ENCODE measurements around the gene BBIP1.

BBIP1 gene

DNA sequence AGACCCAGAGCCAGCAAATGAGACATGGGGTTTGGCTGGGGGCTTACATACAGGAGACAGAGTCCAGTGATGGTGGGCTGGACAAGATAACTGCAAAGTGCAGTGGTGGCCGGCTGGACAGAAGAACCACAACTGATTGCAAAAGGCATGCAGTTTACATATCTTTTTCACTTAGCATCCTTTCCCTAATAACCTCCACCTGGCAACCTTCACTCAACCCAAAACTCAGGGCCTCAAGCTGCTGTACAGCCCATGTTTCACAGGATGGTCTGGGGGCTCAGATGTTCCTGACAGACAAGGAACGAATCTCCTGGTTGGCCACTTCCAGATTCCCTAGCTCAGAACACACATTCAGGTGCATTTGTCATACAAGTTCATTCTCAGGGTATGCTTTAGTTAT, 55.0 kb downstream of the BBIP1 start:
- no peak for DNase-seq (ENCODE audit: low read depth in 2 of 2)

GRCh38 chr10:110863361-110863760, 55.6 kb downstream of the BBIP1 start:
- DNase-seq (ENCODE audit: low read depth in 2 of 2) = peak in 1 of 2 experiments; percentile 38

DNA sequence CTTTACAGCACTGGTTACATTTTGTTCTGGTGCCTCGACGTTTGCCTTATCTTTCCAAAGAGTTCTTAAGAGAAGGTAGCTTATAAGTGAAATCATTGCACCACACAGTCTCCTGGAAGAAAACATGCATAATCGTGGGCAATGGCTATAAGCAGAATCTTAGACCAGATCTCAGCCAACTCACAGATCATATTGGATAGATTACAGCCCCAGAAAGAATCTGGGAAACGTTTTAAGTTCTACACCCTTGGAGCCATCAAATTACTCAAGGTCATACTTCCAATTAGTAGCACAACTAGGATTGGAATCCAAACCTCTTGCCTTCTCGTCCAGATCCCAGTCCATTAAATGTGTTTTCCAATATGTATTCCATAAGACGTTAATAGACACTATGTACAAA, 56.0 kb downstream of the BBIP1 start:
- DNase-seq (ENCODE audit: low read depth in 2 of 2) = no peak

DNA sequence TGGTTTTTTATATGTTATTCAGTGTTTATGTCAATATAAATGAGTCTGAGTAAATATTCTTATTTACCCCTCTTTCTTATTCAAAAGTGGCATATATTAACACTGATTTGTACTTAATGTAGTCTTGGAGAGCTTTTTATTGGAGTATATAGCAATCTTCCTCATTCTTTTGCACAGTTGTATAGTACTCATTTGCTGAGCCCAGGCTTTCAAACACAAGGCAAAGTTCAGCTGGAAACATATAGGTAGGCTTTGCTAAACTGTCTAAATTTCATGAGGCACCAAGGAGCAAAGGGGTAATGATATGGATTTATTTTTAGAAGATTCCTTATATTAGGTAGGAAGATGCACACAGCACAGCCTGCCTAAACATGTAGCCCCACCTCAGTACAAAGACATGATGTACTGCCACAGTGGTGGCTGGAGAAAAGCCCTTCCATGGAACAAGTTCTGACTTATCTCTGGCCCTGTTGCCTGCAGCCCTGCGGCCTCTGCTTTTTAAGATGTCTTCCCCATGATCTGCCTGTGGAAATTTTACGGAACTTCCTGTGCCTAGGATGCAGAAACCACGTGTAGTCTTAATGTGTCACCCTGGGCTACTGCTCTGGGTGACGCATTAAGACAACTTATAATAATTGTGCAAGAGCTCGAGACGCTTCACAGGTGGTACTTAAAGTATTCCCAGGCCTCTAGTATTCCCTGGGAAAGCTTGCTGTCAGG, 56.9 kb downstream of the BBIP1 start:
- DNase-seq (ENCODE audit: low read depth in 2 of 2) = no peak

DNA sequence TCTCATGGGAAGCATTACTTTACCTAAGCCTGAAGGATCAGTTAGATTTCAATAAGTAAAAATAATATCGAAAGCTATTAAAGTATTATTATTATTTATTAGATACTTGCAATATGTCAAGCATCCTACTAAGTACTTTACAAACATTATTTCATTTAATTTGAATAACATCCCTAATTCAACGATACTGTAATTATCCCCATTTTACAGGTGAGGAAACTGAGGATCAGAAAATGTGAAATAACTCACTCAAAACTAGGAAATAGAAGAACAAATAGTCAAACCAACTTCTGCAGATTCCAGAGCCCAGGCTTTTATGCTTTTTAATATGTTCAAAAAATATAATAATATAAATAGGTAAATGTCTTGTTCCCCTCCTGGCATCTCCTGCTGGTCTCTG, 57.5 kb downstream of the BBIP1 start:
- DNase-seq (ENCODE audit: low read depth in 2 of 2) = no peak

DNA sequence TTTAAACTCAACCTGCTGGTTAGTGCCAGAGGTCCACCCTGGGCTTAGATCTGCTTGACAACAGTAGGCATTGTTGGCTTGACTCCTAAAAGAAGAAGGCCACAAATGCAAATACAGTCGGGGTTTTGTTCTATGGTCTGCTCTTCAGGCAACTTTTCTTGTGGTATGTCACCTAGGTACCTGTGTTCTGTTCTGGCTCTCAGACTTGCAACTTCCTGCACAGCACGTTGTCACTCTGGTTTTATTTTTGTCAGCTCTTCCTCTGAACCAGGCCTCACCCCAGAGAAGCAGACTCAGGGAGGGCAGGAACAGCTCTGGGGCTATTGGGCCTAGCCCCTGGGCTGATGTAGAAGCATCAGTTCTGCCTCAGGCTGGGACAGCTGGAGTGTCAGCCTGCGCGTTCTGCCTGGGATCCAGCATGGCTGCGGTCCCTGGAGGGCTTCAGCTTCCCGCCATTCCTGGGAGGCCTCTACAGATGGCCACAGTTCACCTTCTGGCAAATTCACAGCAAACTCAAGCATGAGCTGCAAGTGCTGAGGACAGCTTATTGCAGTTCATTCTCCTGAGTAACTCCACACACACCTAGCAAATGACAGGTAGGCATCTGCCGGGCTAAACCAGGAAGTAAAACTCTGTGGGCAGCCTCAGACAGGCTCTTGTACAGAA, 58.3 kb downstream of the BBIP1 start:
- no peak for DNase-seq (ENCODE audit: low read depth in 2 of 2)

GRCh38 chr10:110859973-110860376, 59.0 kb downstream of the BBIP1 start:
- peak; percentile 92 to 93 for DNase-seq (ENCODE audit: low read depth in 2 of 2)

DNA sequence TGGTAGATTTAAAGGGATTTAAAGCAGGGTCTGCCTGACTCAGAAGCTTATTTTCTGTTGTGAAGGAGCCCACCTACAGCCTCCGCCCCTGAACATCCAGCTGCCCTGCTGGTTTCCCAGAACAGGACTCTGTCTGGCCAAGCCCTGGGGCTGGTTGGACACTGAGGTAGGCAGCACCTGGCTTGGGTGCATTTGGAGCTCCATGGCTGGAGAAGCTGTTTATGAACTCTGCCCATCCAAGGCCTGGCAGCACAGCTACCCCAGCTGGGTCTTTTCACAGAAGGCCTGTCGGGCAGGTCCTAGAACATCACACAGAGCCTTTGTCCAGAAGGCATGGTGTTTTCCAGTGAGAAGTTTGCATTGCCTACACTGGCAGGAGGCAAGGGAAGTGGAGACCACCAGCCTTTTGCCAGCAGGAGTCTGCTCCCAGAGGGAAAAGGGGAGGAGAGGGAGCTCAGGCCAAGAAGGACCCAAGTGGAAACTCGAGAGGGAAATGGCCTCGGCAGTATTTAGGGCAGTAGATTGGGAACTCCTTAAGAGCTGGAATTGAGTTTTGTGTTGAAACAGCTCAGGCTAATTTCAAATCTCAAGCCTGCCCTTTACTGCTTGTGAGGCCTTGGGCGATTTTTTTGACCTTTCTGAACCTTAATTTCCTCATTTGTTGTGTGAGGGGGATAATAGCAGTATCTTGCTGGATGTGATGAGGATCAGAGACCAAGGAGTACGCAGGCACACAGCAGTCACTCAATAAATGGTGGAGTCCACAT, 59.6 kb downstream of the BBIP1 start:
- DNase-seq (ENCODE audit: low read depth in 2 of 2) = no peak

DNA sequence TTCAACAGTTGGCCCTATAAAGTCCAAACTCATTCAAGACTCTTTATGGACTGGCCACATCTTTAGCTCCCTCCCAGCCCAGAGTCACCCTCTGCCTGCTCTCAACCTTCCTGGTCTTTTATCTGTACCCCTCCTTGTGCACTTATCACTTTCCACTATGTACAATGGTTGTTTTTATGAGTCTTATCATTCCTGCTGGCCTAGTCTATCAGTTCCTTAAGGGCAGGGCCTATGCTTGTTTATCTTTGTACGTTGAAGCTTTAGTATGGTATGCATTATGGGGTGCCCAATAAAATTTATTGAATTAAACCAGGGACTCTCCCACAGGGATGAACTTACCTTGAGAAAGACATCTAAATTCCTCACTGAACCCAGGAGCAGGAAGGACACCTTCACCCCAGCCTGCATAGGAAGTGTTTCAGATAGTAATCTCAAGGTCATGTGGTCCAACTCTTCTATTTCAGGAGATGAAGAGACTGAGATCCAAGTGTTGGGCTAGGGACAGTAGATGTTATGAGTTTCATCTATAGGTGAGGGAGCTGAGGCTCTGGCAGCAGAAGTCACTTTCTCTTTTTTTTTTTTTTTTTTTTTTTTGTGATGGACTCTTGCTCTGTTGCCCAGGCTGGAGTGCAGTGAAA, 60.6 kb downstream of the BBIP1 start:
- DNase-seq (ENCODE audit: low read depth in 2 of 2) = no peak

DNA sequence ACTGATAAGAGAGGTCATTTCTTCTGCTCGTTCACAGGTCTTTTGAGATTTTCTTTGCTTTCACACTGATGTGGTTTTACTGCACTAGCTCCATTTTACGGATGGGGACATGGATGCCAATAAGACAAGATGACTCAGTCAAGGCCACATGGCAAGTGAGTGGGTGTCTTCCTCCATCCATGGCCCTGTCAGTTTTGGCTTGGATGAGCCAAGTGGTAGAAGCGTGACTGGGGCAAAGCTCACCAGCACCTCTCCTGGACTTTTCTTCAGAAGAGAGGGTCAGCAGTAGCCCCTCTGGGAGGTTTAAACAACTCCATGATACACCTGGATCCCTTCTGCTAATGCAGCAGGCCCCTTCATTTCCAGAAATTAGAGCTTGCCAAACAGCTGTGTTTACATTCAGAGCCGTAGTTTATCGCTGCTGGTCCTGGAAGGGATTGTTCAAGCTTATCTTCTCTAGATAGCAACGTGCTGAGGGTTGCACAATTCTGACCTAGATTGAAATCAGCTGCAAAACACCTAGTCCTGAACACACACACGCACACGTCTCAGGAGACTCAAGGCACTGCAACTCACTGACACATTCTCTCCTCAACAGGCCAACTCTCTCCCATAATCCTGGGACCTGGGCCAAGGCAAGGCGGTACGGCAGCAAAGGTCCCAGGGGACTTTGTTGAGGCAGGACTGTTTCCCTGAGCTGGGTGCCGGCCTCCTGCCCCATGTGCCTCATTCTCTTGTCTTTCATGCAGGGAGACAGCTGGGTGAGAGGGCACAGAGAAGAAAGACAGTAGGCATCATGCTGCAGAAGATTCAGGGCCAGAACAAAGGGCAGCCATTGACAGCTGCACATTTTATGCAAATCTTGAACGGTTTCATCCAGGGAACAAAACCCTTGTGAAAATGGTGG, 61.5 kb downstream of the BBIP1 start:
- no peak for DNase-seq (ENCODE audit: low read depth in 2 of 2)

GRCh38 chr10:110853921-110854605, 64.9 kb downstream of the BBIP1 start:
- no peak for DNase-seq (ENCODE audit: low read depth in 2 of 2)

DNA sequence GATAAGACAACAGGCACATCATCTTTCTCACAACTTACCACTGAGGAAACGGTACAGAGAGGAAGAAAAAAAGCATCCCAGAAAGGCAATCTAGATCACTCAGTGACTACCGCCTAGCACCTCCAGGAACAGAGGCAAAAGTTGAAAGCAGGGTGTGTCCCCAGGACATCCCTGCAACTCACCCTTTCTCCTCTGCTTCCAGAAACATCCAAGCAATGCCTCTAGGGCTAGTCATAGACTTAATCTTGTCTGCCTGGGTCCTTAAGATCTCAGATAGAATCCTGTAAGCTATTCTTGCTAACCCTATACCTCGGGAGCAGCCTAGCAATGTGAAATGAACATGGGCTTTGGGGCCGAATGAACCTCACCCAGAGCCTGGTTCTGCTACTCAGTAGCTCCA, 66.0 kb downstream of the BBIP1 start:
- no peak for DNase-seq (ENCODE audit: low read depth in 2 of 2)

DNA sequence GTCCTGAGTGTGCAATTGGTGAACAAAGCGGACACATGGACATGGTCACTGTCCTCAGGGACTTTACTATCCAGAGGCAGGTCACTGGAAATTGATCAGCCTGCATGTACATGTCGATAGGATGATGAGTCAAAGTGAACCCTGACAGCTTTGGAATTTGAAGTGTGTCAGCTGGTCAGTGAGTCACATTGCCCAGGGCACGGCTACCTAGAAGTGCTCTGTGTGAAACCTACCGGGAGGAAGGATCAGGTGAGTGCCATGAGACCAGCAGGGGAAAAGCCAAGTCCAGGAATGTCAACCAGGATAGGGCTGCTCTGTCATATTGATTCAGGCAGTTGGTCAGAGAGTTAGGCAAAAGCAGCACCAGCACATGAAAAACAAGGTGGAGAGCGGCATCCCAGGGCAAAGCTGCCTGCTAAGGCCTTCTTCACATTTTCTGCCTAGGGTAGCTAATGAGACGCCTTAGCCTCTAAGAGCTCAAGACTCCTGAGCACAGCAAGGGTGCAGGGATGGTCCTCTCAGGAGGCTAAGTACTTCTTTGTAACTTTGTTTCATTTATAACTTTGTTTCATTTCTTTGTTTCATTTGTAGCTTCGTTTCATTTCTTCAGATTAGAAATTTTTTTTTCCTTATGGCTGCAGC, 66.6 kb downstream of the BBIP1 start:
- no peak for DNase-seq (ENCODE audit: low read depth in 2 of 2)

DNA sequence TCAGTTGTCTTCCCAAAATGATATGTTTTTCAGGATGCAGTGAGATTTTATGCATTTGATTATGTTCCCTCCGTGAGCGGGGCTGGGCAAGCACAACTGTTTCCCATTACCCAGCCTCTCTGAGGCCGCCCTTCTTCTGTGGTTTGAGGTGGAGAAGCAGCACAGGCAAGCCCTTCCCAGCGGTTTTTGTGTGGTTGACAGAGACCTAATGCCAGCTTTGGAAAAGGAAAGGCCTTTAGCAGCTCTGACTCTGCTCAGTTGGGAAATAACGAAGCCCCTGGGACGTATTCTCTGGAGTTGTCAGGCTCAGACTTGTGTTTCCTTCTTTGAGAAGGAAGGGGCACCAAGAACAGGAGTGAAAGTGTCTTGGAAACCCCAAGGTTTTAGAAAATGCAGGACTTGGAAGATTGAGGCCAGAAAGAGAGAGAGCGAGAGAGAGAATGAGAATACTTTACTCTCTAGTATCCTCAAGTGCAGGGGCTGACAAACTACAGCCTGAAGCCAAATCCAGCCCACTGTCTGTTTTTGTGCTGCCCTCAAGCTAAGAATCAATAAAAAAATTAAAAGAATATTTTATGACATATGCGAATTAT, 67.9 kb downstream of the BBIP1 start:
- DNase-seq (ENCODE audit: low read depth in 2 of 2) = no peak

DNA sequence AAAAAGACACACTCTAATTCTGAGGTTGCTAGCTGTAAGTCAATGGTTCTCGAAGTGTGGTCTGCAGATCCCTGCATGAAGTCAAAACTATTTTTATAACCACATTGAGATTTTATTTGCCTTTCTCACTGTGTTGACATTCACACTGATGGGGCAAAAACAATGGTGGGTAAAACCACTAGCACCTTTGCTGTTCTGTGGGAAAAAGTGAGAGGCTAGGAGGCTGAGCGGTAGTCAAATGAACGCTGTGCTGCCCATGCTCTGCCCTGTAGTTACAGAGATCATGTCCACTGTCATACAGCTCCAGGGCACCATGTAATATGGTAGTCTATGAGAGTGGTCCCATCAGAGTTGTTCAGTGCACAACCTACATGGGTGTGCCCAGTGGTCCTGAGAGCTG, 68.9 kb downstream of the BBIP1 start:
- no peak for DNase-seq (ENCODE audit: low read depth in 2 of 2)
